Stomach (tissue), 4 donors: Measurements from ENCODE around the gene ZNF646.

Experiments used
- CTCF ChIP-seq, 7 experiments: fragments of 450-650 bp in 4 of 7; fragments of 200-600 bp in 3 of 7; sonication (generic) in 3 of 7; IDR thresholded peaks; one replicate each; pipeline ENCODE4 v1.5.1; 2016 to 2019; ENCODE audit warnings: antibody characterized with exemption in 7 of 7, control low read depth in 2 of 7, mild to moderate bottlenecking in 1 of 7
- EP300 ChIP-seq: sonication (generic); formaldehyde crosslinking; IDR thresholded peaks from one replicate; pipeline ENCODE4 v1.6.1; 2017; ENCODE audit warnings: antibody characterized with exemption
- POLR2AphosphoS5 ChIP-seq, 3 donors: sonication (generic); formaldehyde crosslinking; IDR thresholded peaks; one replicate each; pipeline ENCODE4 v1.6.1; 2016; ENCODE audit warnings: antibody characterized with exemption in 3 of 3

DNA sequence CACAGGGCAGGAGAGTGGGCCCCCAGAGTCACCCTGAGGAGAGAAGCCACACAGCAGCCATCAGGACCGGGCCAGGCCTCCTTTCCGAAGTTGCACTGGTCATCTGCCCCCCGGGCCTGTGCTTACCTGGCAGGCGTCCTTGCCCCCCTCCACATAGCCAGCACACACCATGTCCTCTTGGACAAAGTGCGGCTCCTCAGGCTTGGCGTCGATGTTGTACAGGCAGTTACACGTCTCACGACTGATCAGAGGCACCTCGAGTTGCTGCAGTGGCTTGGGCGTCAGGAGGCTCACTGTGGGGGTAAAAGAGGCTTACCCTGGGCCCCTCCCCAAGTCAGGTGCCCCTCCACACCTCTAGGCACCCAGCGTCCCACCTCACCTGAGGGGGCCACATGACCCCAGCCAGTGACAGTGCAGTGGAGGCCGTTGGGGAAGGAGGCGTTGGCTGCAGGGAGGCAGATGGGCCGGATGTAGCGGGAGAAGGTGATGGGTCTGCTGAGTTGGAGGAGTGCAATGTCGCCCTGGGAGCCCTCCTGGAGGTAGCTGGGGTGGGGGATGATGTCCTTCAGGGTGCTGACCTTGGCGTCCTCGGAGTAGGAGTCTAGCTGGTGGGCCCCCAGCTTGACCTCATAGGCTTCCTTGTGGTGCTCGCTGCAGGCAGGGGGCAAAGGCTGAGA, 58.2 kb downstream of the ZNF646 start:
- TF ChIP-seq CTCF (IDR thresholded peaks at IDR 0.05) (no peak), POLR2AphosphoS5 (IDR thresholded peaks at IDR 0.05) (no peak), EP300 (no peak)
